Omental fat pad (tissue), 3 donors: ENCODE results near the gene LASP1NB.
"Not testable (repeated sequence)": the region's sequence is repeated elsewhere in the genome, so short reads cannot be mapped to it uniquely, and the experiment has no call there.

ENCODE experiments used
- ATAC-seq: fragments of 150-250 bp; one replicate; pipeline ENCODE4 v1.9.1; 2016; ENCODE audit warnings: mild to moderate bottlenecking, moderate library complexity; ENCODE audit not compliant: low FRiP score
- DNase-seq: peaks from one replicate; pipeline ENCODE4 v3.0.0-alpha.2; 2019; ENCODE audit warnings: low spot score
- TF ChIP-seq, protein P1 (sequence below), 3 donors: fragments of 450-650 bp; IDR thresholded peaks; one replicate each; pipeline ENCODE4 v1.5.1; 2016 to 2017; ENCODE audit warnings: antibody characterized with exemption in 3 of 3, mild to moderate bottlenecking in 3 of 3, moderate library complexity in 2 of 3

Gene LASP1NB

DNA sequence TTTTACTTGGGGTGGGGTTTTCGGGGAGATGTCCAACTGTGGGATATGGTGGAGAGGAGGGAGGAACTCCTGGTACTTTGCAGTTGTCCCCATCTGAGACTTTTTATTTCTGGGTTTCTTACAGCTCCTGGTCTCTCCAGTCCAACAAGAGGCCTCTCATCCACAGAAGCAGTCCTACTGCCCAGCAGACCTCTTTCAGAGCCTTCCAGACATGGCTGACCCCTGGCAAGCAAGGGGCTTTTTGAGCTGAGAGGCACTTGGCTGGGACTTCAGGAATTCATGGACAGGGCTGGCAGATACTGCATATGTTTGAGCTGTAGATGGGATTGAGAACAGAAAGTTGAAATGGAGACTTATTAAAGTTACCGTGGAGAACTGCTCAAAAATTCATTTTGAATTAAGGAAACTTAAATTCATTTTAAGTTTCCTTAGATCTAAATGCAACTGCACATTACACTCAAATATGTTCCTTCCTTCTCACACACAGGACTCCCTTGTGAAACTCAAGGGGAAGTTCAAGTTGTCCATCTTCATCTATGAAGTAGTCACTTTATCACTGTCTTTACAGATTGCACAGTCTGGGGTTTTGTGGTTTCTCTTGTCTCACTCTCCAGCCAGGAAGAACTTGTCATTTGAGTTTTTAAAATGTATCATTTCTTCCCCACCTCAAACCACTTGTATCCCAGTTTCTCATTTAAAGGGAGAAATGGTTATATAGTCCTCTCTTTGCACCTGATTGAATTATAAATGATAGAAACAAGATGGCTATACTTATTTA, 1.1 kb downstream of the LASP1NB start:
- TF ChIP-seq, protein P1, sequence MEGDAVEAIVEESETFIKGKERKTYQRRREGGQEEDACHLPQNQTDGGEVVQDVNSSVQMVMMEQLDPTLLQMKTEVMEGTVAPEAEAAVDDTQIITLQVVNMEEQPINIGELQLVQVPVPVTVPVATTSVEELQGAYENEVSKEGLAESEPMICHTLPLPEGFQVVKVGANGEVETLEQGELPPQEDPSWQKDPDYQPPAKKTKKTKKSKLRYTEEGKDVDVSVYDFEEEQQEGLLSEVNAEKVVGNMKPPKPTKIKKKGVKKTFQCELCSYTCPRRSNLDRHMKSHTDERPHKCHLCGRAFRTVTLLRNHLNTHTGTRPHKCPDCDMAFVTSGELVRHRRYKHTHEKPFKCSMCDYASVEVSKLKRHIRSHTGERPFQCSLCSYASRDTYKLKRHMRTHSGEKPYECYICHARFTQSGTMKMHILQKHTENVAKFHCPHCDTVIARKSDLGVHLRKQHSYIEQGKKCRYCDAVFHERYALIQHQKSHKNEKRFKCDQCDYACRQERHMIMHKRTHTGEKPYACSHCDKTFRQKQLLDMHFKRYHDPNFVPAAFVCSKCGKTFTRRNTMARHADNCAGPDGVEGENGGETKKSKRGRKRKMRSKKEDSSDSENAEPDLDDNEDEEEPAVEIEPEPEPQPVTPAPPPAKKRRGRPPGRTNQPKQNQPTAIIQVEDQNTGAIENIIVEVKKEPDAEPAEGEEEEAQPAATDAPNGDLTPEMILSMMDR (IDR thresholded peaks at IDR 0.05) = no peak
- no peak for DNase-seq
- ATAC-seq = no peak

DNA sequence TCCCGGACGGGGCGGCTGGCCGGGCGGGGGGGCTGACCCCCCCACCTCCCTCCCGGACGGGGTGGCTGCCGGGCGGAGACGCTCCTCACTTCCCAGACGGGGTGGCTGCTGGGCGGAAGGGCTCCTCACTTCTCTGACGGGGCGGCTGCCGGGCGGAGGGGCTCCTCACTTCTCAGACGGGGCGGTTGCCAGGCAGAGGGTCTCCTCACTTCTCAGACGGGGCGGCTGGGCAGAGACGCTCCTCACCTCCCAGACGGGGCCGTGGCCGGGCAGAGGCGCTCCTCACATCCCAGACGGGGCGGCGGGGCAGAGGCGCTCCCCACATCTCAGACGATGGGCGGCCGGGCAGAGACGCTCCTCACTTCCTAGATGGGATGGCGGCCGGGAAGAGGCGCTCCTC, 5.4 kb downstream of the LASP1NB start:
- DNase-seq, ATAC-seq: not testable (repeated sequence)

DNA sequence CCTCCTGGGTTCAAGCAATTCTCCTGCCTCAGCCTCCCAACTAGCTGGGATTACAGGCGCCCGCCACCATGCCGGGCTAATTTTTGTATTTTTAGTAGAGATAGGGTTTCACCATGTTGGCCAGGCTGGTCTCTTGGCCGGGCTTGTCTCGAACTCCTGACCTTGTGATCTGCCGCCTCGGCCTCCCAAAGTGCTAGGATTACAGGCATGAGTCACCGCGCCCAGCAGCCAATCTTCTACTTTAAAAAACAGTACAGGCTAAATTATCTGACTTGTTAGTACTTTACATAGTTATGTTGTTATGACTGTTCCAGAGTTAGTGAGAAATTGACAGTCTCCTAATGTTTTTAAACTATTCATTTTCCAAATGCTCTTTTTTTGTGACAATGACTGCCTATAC, 8.5 kb downstream of the LASP1NB start:
- ATAC-seq = not testable (repeated sequence)

DNA sequence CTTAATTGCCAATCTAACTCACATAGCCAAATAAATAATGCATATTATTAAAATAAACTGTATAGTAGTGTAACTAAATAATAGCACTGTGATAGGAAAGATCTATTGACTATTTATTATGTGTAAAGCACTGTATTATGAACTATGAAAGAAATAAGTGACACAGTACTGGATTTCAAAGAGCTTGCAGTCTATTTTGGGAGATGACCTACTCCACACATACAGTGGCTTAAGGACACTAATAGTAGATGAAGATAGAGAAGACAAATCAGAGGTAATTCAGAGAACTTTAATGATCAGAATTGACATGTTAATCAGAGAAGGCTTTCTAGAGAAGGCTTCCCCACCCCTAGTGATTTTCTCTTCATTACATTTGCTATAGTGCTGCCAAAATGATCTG, 14.6 kb downstream of the LASP1NB start:
- TF ChIP-seq, protein P1 (IDR thresholded peaks at IDR 0.05) = no peak
- ATAC-seq (no peak), DNase-seq (no peak)

More for the DNA sequence above, 8.5 kb downstream of the LASP1NB start:
- not testable (repeated sequence) for DNase-seq

DNA sequence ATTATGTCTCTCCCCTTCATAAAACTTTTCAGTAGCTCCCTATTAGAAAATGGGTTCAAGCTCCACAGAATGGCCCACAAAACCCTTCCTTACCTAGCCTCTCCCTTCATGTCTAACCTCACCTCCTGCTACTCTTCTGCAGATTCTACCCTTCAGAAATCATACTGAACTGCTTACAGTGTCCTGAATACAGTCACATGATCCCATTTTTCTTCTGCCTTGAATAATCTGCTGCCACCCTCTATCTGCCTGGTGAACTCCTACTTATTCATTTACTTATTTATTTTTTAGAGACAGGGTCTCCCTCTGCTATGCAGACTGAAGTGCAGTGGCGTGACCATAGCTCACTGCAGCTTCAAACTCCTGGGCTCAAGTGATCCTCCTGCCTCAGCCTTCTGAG, 15.0 kb downstream of the LASP1NB start:
- ATAC-seq = no peak
- no peak for DNase-seq
- TF ChIP-seq, protein P1 (IDR thresholded peaks at IDR 0.05) = no peak

DNA sequence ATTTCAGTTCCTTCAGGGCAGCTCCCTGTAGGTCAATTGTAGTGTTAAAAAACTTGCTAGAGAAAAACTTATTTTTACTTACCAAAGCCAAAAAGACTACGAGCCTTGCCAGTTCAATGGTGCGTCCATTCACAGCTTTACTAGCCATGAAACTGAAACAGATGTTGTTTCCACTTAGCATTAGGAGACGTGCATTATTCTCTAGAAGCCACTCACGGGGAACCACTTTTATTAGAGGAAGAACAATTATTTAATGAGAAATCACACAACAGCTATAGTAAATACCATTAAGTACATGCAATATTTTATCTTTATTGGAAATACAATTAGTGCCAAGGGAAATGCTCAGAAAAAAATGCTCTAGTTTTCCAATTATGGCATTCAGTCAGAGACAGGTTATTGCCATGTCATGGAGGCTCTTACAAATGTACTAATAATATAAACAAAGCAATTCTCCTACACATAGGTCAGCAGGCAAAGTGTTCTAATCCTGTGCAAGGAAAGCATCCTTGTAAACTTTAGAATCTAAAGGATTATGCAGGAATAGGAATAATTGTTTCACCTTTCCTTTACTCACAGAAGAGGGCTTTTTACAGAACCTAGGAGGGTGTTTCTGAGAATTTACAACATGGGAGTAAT, 17.4 kb downstream of the LASP1NB start:
- TF ChIP-seq, protein P1 (IDR thresholded peaks at IDR 0.05) = no peak
- DNase-seq (no peak), ATAC-seq (no peak)

DNA sequence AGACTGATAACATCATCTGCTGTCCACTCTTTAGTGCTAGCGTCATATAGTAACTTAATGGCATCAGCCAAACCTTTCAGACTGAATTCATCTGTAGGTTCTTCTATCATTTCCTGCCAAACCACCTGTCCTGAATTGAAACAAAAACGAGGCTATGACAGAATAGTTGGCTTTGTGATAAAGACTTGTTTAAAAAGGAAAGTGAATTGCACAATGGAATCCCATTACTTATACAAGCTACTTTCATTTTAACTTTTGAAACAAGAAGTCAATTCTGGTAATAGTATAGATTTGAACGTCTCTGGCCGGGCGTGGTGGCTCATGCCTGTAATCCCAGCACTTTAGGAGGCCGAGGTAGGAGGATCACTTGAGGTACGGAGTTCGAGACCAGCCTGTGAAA, 18.2 kb downstream of the LASP1NB start:
- DNase-seq = no peak
- no peak for ATAC-seq
- TF ChIP-seq, protein P1 (IDR thresholded peaks at IDR 0.05) = no peak

DNA sequence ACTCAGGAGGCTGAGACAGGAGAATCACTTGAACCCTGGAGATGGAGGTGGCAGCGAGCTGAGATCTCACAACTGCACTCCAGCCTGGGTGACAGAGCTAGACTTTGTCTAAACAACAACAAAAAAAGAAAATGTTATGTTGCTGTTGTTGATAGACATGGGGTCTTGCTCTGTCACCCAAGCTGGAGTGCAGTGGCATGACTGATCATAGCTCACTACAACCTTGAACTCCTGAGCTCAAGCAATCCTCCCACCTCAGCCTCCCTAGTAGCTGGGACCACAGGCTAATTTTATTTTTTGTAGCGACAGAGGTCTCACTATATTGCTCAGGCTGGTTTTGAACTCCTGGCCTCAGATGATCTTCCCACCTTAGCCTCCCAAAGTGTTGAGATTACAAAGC, 21.8 kb downstream of the LASP1NB start:
- ATAC-seq (no peak), DNase-seq (no peak)
- TF ChIP-seq, protein P1 (IDR thresholded peaks at IDR 0.05) = no peak

DNA sequence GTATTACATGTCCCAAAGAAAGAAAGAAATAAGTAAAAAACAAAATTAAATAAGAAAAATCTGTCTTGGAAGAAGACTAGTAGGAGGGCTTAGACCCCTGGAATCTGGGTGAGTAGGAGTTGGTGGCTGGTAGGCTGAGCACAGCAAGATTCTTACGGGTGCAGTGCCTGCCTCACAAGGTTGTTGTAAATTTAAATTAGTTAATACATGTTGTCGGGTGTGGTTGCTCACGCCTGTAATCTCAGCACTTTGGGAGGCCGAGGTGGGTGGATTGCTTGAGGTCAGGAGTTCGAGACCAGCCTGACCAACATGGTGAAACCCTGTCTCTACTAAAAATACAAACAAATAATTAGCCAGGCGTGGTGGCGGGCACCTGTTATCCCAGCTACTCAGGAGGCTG, 28.4 kb downstream of the LASP1NB start:
- not testable (repeated sequence) for ATAC-seq, DNase-seq
